SH-SY5Y (cell line): ENCODE measurements around the gene MAMDC2.

ENCODE experiments used
- GATA2 ChIP-seq: IDR thresholded peaks from 2 replicates; pipeline ENCODE4 v1.6.1; 2011; ENCODE audit warnings: mild to moderate bottlenecking, low read depth, low read length
- GATA3 ChIP-seq: IDR thresholded peaks from 2 replicates; pipeline ENCODE4 v1.6.1; 2011; ENCODE audit warnings: low read depth, mild to moderate bottlenecking, low read length, moderate library complexity

DNA sequence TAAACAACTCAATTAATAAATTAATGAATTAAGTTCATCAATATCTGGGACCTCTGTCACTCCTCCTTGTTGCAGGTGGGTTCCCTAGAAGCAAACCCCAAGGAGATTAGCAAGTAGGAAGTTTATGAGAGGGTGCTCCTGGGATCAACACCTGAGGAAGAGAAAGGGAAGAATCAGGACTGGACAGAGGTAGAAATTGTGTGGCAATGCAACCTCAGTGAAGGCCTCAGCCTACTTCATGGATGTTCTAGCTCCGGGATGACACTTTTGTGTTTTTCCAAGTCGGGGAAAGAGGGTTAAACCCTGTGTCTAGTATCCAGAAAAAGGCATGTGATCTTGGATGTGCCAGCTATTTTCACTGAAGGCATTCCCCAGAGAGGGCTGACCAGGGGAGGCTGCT, 23.2 kb downstream of the MAMDC2 start:
- TF ChIP-seq GATA2 (no peak), GATA3 (no peak)
